OCI-LY1 (cell line): Measurements from ENCODE around the gene JAKMIP1.

Experiments used
- H2AFZ ChIP-seq: fragments of 200-600 bp; sonication (generic), shearing (Covaris generic); 2 replicates; pipeline ENCODE4 v1.6.0; 2014; ENCODE audit warnings: antibody characterized with exemption, mild to moderate bottlenecking, low read length
- H3F3A ChIP-seq: fragments of 200-600 bp; sonication (generic), shearing (Covaris generic); 2 replicates; pipeline ENCODE4 v1.6.0; 2014; ENCODE audit warnings: mild to moderate bottlenecking, antibody characterized with exemption, low read length, moderate library complexity; ENCODE audit not compliant: insufficient read depth
- H3K27ac ChIP-seq: fragments of 200-600 bp; sonication (generic); 2 replicates; pipeline ENCODE4 v1.5.1; 2014; ENCODE audit warnings: low read length, mixed run types, mild to moderate bottlenecking, low read depth; ENCODE audit not compliant: poor library complexity, severe bottlenecking
- H3K27me3 ChIP-seq: fragments of 200-600 bp; sonication (generic); 2 replicates; pipeline ENCODE4 v1.6.0; 2014; ENCODE audit warnings: antibody characterized with exemption, mild to moderate bottlenecking, low read length, moderate library complexity; ENCODE audit not compliant: insufficient read depth
- H3K36me3 ChIP-seq: fragments of 200-600 bp; sonication (generic); 2 replicates; pipeline ENCODE4 v1.6.1; 2014; ENCODE audit warnings: mild to moderate bottlenecking, antibody characterized with exemption, low read length, moderate library complexity, mixed read lengths; ENCODE audit not compliant: insufficient read depth
- H3K4me1 ChIP-seq: fragments of 200-600 bp; sonication (generic); 2 replicates; pipeline ENCODE4 v1.5.1; 2014; ENCODE audit warnings: mild to moderate bottlenecking, low read length, moderate library complexity; ENCODE audit not compliant: insufficient read depth, severe bottlenecking
- H3K4me2 ChIP-seq: fragments of 200-600 bp; sonication (generic), shearing (Covaris generic); 2 replicates; pipeline ENCODE4 v1.6.1; 2014; ENCODE audit warnings: low read length
- H3K4me3 ChIP-seq: fragments of 200-600 bp; sonication (generic); 2 replicates; pipeline ENCODE4 v1.5.1; 2014; ENCODE audit warnings: low read length, low read depth, mild to moderate bottlenecking, mixed read lengths; ENCODE audit not compliant: poor library complexity, severe bottlenecking
- H3K79me2 ChIP-seq: fragments of 200-600 bp; shearing (Covaris generic); 2 replicates; pipeline ENCODE4 v1.6.1; 2016; ENCODE audit warnings: mixed run types, low read length, mixed read lengths; ENCODE audit not compliant: insufficient read depth
- H3K9ac ChIP-seq: fragments of 200-600 bp; sonication (generic), shearing (Covaris generic); 2 replicates; pipeline ENCODE4 v1.6.1; 2014; ENCODE audit warnings: mild to moderate bottlenecking, low read length, mixed read lengths
- H3K9me2 ChIP-seq: fragments of 200-600 bp; sonication (generic), shearing (Covaris generic); 2 replicates; pipeline ENCODE4 v1.6.1; 2014; ENCODE audit warnings: low read depth, mild to moderate bottlenecking, low read length, mixed read lengths
- H3K9me3 ChIP-seq: fragments of 200-600 bp; shearing (Covaris generic); 2 replicates; pipeline ENCODE4 v1.6.1; 2014; ENCODE audit warnings: low read length, mixed read lengths
- H4K20me1 ChIP-seq: fragments of 200-600 bp; sonication (generic), shearing (Covaris generic); 2 replicates; pipeline ENCODE4 v1.6.0; 2016; ENCODE audit warnings: mild to moderate bottlenecking, low read length; ENCODE audit not compliant: insufficient read depth
- EZH2 ChIP-seq: fragments of 200-600 bp; sonication (generic), shearing (Covaris generic); IDR thresholded peaks from 2 replicates; pipeline ENCODE4 v1.8.0; 2017; ENCODE audit warnings: borderline replicate concordance, mixed run types, mild to moderate bottlenecking, antibody characterized with exemption, low read length, moderate library complexity, mixed read lengths
- TF ChIP-seq, protein P1 (sequence below): fragments of 200-600 bp; sonication (generic), shearing (Covaris generic); IDR thresholded peaks from 2 replicates; pipeline ENCODE4 v1.5.1; 2017; ENCODE audit warnings: mild to moderate bottlenecking, antibody characterized with exemption, low read length, moderate library complexity, mixed read lengths

The JAKMIP1 gene

DNA sequence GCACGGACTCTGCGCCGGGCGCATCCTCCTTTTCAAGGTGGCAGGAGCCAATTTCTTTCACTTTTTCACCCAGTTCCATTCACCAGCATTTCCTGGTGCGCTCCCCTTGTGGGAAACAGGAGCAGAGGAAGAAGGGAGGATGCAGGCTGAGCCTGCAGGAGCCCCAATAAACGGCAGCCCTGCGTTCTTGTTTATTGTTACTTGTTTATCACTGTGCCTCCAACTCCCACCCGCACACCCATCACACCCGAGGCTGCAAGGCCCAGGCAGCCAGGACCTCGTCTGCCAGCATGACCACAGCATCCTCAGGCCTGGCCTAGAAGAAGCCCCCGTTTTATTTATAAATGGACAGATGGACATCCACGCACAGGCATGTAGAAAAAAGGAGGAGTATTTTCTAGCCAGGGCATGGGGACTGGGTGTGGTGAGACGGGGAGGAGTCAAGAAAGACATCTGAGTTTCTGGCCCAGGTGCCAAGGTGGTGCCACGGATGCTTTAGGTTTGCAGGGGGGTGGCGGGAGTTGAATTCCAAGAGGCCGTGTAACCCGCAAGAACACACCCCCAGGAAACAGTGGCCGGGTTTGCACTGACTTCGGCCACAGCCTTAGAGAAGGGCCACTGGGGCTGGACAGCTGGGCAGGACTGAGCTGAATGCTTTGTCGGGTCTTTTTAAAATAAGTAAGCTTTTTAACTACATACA, 51.7 kb downstream of the JAKMIP1 start:
- Histone ChIP-seq H4K20me1 (no peaks in the 10 kb centered on the region), H2AFZ (no peak overlapping the region), H3K9me2 (no peaks in the 10 kb centered on the region), H3K27ac (no peak overlapping the region), H3K4me2 (no peak overlapping the region), H3K9ac (no peak overlapping the region), H3K27me3 (no peaks in the 10 kb centered on the region), H3K9me3 (no peaks in the 10 kb centered on the region), H3F3A (no peaks in the 10 kb centered on the region), H3K4me1 (no peaks in the 10 kb centered on the region), H3K36me3 (no peaks in the 10 kb centered on the region), H3K79me2 (no peaks in the 10 kb centered on the region), H3K4me3 (no peak overlapping the region)
- TF ChIP-seq, protein P1, sequence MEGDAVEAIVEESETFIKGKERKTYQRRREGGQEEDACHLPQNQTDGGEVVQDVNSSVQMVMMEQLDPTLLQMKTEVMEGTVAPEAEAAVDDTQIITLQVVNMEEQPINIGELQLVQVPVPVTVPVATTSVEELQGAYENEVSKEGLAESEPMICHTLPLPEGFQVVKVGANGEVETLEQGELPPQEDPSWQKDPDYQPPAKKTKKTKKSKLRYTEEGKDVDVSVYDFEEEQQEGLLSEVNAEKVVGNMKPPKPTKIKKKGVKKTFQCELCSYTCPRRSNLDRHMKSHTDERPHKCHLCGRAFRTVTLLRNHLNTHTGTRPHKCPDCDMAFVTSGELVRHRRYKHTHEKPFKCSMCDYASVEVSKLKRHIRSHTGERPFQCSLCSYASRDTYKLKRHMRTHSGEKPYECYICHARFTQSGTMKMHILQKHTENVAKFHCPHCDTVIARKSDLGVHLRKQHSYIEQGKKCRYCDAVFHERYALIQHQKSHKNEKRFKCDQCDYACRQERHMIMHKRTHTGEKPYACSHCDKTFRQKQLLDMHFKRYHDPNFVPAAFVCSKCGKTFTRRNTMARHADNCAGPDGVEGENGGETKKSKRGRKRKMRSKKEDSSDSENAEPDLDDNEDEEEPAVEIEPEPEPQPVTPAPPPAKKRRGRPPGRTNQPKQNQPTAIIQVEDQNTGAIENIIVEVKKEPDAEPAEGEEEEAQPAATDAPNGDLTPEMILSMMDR = no peak
- no peak for TF ChIP-seq EZH2

DNA sequence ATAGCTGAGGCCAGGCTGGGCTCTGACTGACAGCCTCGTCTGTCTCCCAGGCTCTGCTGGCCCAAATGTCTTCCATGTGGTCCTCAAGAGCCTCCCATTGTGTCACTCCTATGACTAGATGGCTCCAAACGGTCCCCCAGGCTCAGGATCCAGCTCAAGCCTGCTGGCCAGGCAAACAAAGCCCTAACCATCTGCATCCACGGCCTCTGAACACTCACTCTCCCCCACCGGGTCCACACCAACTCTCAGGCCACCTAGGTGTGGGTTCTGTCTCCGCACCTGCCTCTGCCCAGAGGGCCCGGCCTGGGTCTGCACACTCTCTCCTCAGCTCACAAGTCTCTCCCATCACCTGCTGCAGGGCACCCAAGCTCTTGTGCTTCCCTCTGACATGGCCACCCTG, 52.9 kb downstream of the JAKMIP1 start:
- Histone ChIP-seq H3K27me3 (no peaks in the 10 kb centered on the region), H4K20me1 (no peaks in the 10 kb centered on the region), H3K9me2 (no peaks in the 10 kb centered on the region), H3K27ac (no peak overlapping the region), H3K4me3 (no peak overlapping the region), H3K36me3 (no peaks in the 10 kb centered on the region), H3K9ac (no peak overlapping the region), H3K79me2 (no peaks in the 10 kb centered on the region), H3K4me1 (no peaks in the 10 kb centered on the region), H2AFZ (no peak overlapping the region), H3K9me3 (no peaks in the 10 kb centered on the region), H3F3A (no peaks in the 10 kb centered on the region), H3K4me2 (no peak overlapping the region)
- no peak for TF ChIP-seq EZH2
- TF ChIP-seq, protein P1 = no peak

DNA sequence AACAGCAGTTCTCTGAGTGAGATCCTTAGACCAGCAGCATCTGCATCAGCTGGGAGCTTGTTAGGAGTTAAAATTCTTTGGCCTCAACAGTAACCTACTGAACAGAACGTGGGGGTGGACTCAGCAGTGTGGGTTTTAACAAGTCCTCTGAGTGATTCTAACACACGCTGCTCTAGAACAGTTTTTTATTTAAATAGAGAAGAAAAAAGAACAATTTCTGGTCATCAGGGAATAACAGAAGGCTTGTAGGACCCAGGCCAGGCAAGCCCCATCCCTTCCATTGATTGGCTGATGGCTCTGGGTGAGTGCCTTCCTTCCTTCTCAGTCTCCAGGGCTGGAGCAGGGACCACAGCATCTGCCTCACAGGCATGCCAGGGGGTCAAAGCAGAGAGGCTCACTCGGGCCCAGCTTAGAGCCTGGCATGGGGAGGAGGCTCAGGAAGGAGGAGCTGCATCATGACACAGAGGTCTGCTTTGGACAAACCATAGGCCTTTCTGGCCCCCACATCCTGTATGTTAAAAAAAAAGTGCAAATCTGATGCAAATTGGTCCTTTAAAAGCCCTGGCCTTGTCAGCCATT, 56.7 kb downstream of the JAKMIP1 start:
- no peaks in the 10 kb centered on the region for H3K79me2 ChIP-seq
- no peak overlapping the region for H3K27ac ChIP-seq
- H3F3A ChIP-seq = no peaks in the 10 kb centered on the region
- no peaks in the 10 kb centered on the region for H3K4me1 ChIP-seq
- no peaks in the 10 kb centered on the region for H3K9me2 ChIP-seq
- no peaks in the 10 kb centered on the region for H3K27me3 ChIP-seq
- no peaks in the 10 kb centered on the region for H4K20me1 ChIP-seq
- no peak overlapping the region for H3K9ac ChIP-seq
- no peak overlapping the region for H3K4me2 ChIP-seq
- H3K4me3 ChIP-seq = no peak overlapping the region
- no peaks in the 10 kb centered on the region for H3K36me3 ChIP-seq
- no peak overlapping the region for H2AFZ ChIP-seq
- no peaks in the 10 kb centered on the region for H3K9me3 ChIP-seq
- TF ChIP-seq, protein P1 = no peak
- no peak for TF ChIP-seq EZH2
